ENCODE results near the gene OR6P1.

DNA sequence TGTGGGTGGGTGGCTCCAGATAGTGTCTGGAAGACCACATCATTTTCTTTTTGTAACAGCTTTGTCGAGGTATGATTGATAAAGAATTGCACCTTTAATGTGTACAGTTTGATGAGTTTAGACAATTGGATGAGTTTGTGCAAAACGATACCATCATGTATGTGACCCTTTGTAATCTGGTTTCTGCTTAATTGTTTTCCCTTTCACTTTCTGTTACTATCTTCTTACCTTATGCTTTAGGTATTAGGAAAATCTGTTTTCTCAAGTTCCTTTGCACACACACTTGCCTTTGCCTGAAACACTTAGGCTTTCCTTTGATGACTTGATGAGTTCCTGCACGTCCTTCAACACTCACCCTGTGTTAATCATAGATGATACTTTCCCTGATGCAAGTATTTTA lies 41.5 kb upstream of the OR6P1 start:
- TF ChIP-seq POLR2AphosphoS5 (IDR thresholded peaks at IDR 0.05; ENCODE audit: low read depth, low read length) (no peak), TAF1 (IDR thresholded peaks at IDR 0.05; ENCODE audit: low read depth, low read length) (no peak)
